Measurements from ENCODE around the gene GLRA2. TPM values are rescaled to one million over a fixed set of nuclear protein-coding genes. Genes with fewer than 3 reads are reported as not detected.

The GLRA2 gene
- total and polyA plus RNA-seq, 2 donors (not counting 1 experiment from before 2014, with no cell fraction given): not detected

DNA sequence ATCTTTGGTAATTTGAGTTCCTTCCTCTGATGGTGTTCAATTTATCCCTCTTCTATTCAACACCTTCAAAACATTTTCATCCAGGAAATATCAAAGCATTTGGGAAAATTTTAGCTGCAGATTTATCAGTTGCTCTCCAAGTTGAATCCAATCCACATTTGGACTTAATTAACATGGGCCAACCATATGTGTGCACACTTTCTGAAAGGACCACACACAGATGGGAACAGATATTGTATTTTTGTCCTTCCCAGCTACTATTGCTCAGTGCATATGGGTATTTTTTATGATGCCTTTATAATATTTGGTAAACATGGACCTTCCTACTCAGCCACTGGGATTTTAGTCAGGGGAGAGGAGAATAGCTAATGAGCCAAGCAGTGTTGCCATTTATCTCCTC is 65.2 kb downstream of the GLRA2 start:
- CTCF ChIA-PET: no interaction called here
- Mint-ChIP-seq H3K4me1 (no peaks in the 10 kb centered on the region), H3K27me3 (peaks cover 3% of the 10 kb centered on the region), H3K27ac (no peak overlapping the region), H3K9me3 (ENCODE audit: insufficient read depth) (no peaks in the 10 kb centered on the region), H3K4me3 (no peak overlapping the region)
- Histone ChIP-seq H3K9ac (ENCODE audit: low read length) (no peak overlapping the region), H3K79me2 (ENCODE audit: control insufficient read depth, insufficient read depth, low read length) (no peaks in the 10 kb centered on the region), H3K9me3 (ENCODE audit: control extremely low read depth in 1 of 3, control insufficient read depth in 2 of 3, insufficient read depth in 1 of 3, low read length in 2 of 3) (no peaks in the 10 kb centered on the region), H2AFZ (ENCODE audit: insufficient read depth, low read depth, low read length, poor library complexity, severe bottlenecking) (no peak overlapping the region), H3K27ac (ENCODE audit: low read length in 2 of 2) (no peak overlapping the region), H3K27me3 (replicated peaks in 1 of 4; ENCODE audit: control extremely low read depth in 1 of 4, control insufficient read depth in 3 of 4, insufficient read depth in 4 of 4, low read length in 3 of 4) (no peaks in the 10 kb centered on the region), H3K4me3 (ENCODE audit: control extremely low read depth in 1 of 5, extremely low read depth in 1 of 5, insufficient read depth in 1 of 5, low read depth in 2 of 5, low read length in 4 of 5) (no peak overlapping the region), H3K4me1 (ENCODE audit: control insufficient read depth in 2 of 2, insufficient read depth in 2 of 2, low read length in 2 of 2) (no peaks in the 10 kb centered on the region), H4K20me1 (ENCODE audit: control insufficient read depth, insufficient read depth, low read length, poor library complexity, severe bottlenecking) (no peaks in the 10 kb centered on the region), H3K4me2 (replicated peaks; ENCODE audit: low read depth, low read length, poor library complexity, severe bottlenecking) (no peak overlapping the region), H3K36me3 (replicated peaks in 1 of 2; ENCODE audit: control extremely low read depth in 1 of 2, control insufficient read depth in 1 of 2, extremely low read depth in 1 of 2, insufficient read depth in 2 of 2, low read length in 1 of 2) (no peaks in the 10 kb centered on the region)
- intact Hi-C loops (cut with micrococcal nuclease): no loop called here
- ATAC-seq (ENCODE audit: low read depth): no peak
- TF ChIP-seq EZH2 (IDR thresholded peaks at IDR 0.05; ENCODE audit: borderline replicate concordance, insufficient read depth, low read depth, low read length, poor library complexity, severe bottlenecking): no peak
- TF ChIP-seq, protein P1, sequence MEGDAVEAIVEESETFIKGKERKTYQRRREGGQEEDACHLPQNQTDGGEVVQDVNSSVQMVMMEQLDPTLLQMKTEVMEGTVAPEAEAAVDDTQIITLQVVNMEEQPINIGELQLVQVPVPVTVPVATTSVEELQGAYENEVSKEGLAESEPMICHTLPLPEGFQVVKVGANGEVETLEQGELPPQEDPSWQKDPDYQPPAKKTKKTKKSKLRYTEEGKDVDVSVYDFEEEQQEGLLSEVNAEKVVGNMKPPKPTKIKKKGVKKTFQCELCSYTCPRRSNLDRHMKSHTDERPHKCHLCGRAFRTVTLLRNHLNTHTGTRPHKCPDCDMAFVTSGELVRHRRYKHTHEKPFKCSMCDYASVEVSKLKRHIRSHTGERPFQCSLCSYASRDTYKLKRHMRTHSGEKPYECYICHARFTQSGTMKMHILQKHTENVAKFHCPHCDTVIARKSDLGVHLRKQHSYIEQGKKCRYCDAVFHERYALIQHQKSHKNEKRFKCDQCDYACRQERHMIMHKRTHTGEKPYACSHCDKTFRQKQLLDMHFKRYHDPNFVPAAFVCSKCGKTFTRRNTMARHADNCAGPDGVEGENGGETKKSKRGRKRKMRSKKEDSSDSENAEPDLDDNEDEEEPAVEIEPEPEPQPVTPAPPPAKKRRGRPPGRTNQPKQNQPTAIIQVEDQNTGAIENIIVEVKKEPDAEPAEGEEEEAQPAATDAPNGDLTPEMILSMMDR (IDR thresholded peaks at IDR 0.05): no peak
- POLR2A ChIA-PET: no interaction called here
- DNase-seq: no peak

DNA sequence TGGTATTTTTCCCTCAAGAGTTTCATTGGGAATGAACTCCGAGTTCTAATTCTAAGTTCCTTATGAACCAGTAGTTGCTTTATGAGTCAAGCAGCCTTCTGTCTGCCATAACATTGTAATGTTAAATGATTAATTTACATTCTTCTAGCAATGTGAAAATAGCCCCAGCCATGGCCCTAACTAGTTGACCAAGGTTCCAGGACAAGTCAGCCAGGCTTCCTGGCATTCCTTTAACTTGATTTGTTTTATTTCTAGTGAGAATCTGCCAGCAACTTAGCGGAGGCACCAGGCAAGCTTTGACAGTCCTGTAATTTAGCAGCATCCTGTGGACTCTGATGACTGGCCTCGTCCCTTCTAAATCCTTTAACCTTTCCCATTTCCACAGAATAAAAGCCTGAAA is 69.0 kb downstream of the GLRA2 start:
- Histone ChIP-seq H3K79me2 (ENCODE audit: control insufficient read depth, insufficient read depth, low read length) (no peaks in the 10 kb centered on the region), H2AFZ (ENCODE audit: insufficient read depth, low read depth, low read length, poor library complexity, severe bottlenecking) (no peak overlapping the region), H3K27me3 (replicated peaks in 1 of 4; ENCODE audit: control extremely low read depth in 1 of 4, control insufficient read depth in 3 of 4, insufficient read depth in 4 of 4, low read length in 3 of 4) (no peaks in the 10 kb centered on the region), H4K20me1 (ENCODE audit: control insufficient read depth, insufficient read depth, low read length, poor library complexity, severe bottlenecking) (no peaks in the 10 kb centered on the region), H3K4me1 (ENCODE audit: control insufficient read depth in 2 of 2, insufficient read depth in 2 of 2, low read length in 2 of 2) (no peaks in the 10 kb centered on the region), H3K9me3 (ENCODE audit: control extremely low read depth in 1 of 3, control insufficient read depth in 2 of 3, insufficient read depth in 1 of 3, low read length in 2 of 3) (no peaks in the 10 kb centered on the region), H3K9ac (ENCODE audit: low read length) (no peak overlapping the region), H3K4me3 (ENCODE audit: control extremely low read depth in 1 of 5, extremely low read depth in 1 of 5, insufficient read depth in 1 of 5, low read depth in 2 of 5, low read length in 4 of 5) (no peak overlapping the region), H3K27ac (ENCODE audit: low read length in 2 of 2) (no peak overlapping the region), H3K36me3 (replicated peaks in 1 of 2; ENCODE audit: control extremely low read depth in 1 of 2, control insufficient read depth in 1 of 2, extremely low read depth in 1 of 2, insufficient read depth in 2 of 2, low read length in 1 of 2) (no peaks in the 10 kb centered on the region), H3K4me2 (replicated peaks; ENCODE audit: low read depth, low read length, poor library complexity, severe bottlenecking) (no peak overlapping the region)
- H3K4me1 Mint-ChIP-seq: no peaks in the 10 kb centered on the region
- DNase-seq (no peak), ATAC-seq (ENCODE audit: low read depth) (no peak)
- H3K4me3 Mint-ChIP-seq: no peak overlapping the region
- H3K9me3 Mint-ChIP-seq (ENCODE audit: insufficient read depth): no peaks in the 10 kb centered on the region
- H3K27ac Mint-ChIP-seq: no peak overlapping the region
- intact Hi-C loops (cut with micrococcal nuclease): no loop called here
- TF ChIP-seq, protein P1 (IDR thresholded peaks at IDR 0.05): no peak
- TF ChIP-seq EZH2 (IDR thresholded peaks at IDR 0.05; ENCODE audit: borderline replicate concordance, insufficient read depth, low read depth, low read length, poor library complexity, severe bottlenecking): no peak
- ChIA-PET CTCF (no interaction called here), POLR2A (no interaction called here)
- H3K27me3 Mint-ChIP-seq: peaks cover 3% of the 10 kb centered on the region
- WGBS (ENCODE audit: insufficient coverage): 40% methylated on average over 1 of the region's 3 CpGs
